ENCODE results near the gene FCAMR.
A peak's percentile ranks its signal among the peaks of the same experiment; 100 is the strongest.

DNA sequence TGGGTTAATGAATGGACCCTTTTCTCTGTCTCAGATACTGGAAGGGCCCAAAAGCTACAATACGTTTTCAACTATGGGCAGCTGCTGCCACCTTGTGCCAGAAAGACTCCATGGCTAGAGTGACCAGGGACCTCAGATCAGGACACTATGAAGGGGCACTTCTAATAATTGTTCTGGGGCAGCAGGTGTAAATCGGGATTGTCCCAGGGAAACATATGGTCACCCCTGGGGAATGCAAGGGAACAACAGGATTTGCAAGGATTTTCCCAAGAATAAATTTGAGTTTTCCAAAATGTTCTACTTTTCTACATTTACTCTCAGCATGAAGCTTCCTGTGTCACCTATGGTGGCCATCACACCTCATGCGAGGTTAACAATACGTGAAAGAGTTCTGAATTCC is 12.0 kb upstream of the FCAMR start:
- TF ChIP-seq, protein P1, sequence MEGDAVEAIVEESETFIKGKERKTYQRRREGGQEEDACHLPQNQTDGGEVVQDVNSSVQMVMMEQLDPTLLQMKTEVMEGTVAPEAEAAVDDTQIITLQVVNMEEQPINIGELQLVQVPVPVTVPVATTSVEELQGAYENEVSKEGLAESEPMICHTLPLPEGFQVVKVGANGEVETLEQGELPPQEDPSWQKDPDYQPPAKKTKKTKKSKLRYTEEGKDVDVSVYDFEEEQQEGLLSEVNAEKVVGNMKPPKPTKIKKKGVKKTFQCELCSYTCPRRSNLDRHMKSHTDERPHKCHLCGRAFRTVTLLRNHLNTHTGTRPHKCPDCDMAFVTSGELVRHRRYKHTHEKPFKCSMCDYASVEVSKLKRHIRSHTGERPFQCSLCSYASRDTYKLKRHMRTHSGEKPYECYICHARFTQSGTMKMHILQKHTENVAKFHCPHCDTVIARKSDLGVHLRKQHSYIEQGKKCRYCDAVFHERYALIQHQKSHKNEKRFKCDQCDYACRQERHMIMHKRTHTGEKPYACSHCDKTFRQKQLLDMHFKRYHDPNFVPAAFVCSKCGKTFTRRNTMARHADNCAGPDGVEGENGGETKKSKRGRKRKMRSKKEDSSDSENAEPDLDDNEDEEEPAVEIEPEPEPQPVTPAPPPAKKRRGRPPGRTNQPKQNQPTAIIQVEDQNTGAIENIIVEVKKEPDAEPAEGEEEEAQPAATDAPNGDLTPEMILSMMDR (tag by site-specific recombination; IDR thresholded peaks at IDR 0.05) = peak; percentile 63
- TF ChIP-seq MZF1 (tag by site-specific recombination; IDR thresholded peaks at IDR 0.05; ENCODE audit: borderline replicate concordance) = no peak
- TF ChIP-seq ZNF416 (tag by site-specific recombination; IDR thresholded peaks at IDR 0.05) = no peak
- TF ChIP-seq ZNF211 (tag by site-specific recombination; IDR thresholded peaks at IDR 0.05; ENCODE audit: low read depth) = no peak
- no peak for TF ChIP-seq ZNF292 (tag by site-specific recombination; IDR thresholded peaks at IDR 0.05; ENCODE audit: borderline replicate concordance, low read depth)
- TF ChIP-seq ZNF558 (tag by site-specific recombination; IDR thresholded peaks at IDR 0.05) = no peak
- TF ChIP-seq, protein P2, sequence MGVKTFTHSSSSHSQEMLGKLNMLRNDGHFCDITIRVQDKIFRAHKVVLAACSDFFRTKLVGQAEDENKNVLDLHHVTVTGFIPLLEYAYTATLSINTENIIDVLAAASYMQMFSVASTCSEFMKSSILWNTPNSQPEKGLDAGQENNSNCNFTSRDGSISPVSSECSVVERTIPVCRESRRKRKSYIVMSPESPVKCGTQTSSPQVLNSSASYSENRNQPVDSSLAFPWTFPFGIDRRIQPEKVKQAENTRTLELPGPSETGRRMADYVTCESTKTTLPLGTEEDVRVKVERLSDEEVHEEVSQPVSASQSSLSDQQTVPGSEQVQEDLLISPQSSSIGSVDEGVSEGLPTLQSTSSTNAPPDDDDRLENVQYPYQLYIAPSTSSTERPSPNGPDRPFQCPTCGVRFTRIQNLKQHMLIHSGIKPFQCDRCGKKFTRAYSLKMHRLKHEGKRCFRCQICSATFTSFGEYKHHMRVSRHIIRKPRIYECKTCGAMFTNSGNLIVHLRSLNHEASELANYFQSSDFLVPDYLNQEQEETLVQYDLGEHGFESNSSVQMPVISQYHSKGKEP (tag by site-specific recombination; IDR thresholded peaks at IDR 0.05) = no peak

Data from HEK293 (cell line).